MM.1S (cell line): ENCODE results near the gene CHCHD6.

Source experiments
- DNase-seq: peaks from one replicate; pipeline ENCODE4 v3.0.0-alpha.2; 2015
- H2AFZ ChIP-seq: fragments of 300-600 bp; sonication (generic); 2 replicates; pipeline ENCODE4 v1.6.0; 2016; ENCODE audit warnings: antibody characterized with exemption, low read length
- H3F3A ChIP-seq: fragments of 300-600 bp; sonication (generic); 2 replicates; pipeline ENCODE4 v1.6.1; 2016; ENCODE audit warnings: mild to moderate bottlenecking, antibody characterized with exemption, low read length, moderate library complexity, mixed read lengths; ENCODE audit not compliant: insufficient read depth
- H3K27ac ChIP-seq: fragments of 300-600 bp; sonication (generic); 2 replicates; pipeline ENCODE4 v1.5.1; 2016; ENCODE audit warnings: mild to moderate bottlenecking, low read length
- H3K27me3 ChIP-seq: fragments of 300-600 bp; sonication (generic); replicated peaks from 2 replicates; pipeline ENCODE4 v1.6.0; 2016; ENCODE audit warnings: low read length; ENCODE audit not compliant: insufficient read depth
- H3K36me3 ChIP-seq: fragments of 300-600 bp; sonication (generic); replicated peaks from 2 replicates; pipeline ENCODE4 v1.6.1; 2016; ENCODE audit warnings: mild to moderate bottlenecking, low read length, mixed read lengths; ENCODE audit not compliant: insufficient read depth
- H3K4me1 ChIP-seq: fragments of 300-600 bp; sonication (generic); 2 replicates; pipeline ENCODE4 v1.6.1; 2016; ENCODE audit warnings: low read length, mixed read lengths
- H3K4me2 ChIP-seq: fragments of 300-600 bp; sonication (generic); 2 replicates; pipeline ENCODE4 v1.6.0; 2016; ENCODE audit warnings: low read depth, low read length
- H3K4me3 ChIP-seq: fragments of 300-600 bp; sonication (generic); 2 replicates; pipeline ENCODE4 v1.5.1; 2016; ENCODE audit warnings: low read length, mixed read lengths
- H3K79me2 ChIP-seq: fragments of 300-600 bp; sonication (generic); 2 replicates; pipeline ENCODE4 v1.6.1; 2016; ENCODE audit warnings: mixed run types, low read length, mixed read lengths
- H3K9ac ChIP-seq: fragments of 300-600 bp; sonication (generic); 2 replicates; pipeline ENCODE4 v1.6.1; 2016; ENCODE audit warnings: low read length, mixed read lengths
- H3K9me2 ChIP-seq: fragments of 300-600 bp; sonication (generic); replicated peaks from 2 replicates; pipeline ENCODE4 v1.6.1; 2016; ENCODE audit warnings: mild to moderate bottlenecking, low read length, mixed read lengths; ENCODE audit not compliant: insufficient read depth
- H3K9me3 ChIP-seq: fragments of 300-600 bp; sonication (generic); replicated peaks from 2 replicates; pipeline ENCODE4 v1.6.1; 2016; ENCODE audit warnings: mild to moderate bottlenecking, low read length, mixed read lengths; ENCODE audit not compliant: insufficient read depth
- H4K20me1 ChIP-seq: fragments of 300-600 bp; sonication (generic); 2 replicates; pipeline ENCODE4 v1.6.1; 2016; ENCODE audit warnings: mild to moderate bottlenecking, low read length, moderate library complexity, mixed read lengths; ENCODE audit not compliant: insufficient read depth
- CTCF ChIP-seq: fragments of 300-600 bp; sonication (generic); IDR thresholded peaks from 2 replicates; pipeline ENCODE4 v1.5.1; 2016; ENCODE audit warnings: antibody characterized with exemption, low read length, mixed read lengths
- EZH2 ChIP-seq: fragments of 300-600 bp; sonication (generic); optimal IDR thresholded peaks from 2 replicates; pipeline ENCODE3; 2017; ENCODE audit warnings: low read depth, mild to moderate bottlenecking, antibody characterized with exemption, low read length, mixed read lengths
- EZH2phosphoT487 ChIP-seq: fragments of 300-600 bp; sonication (generic); IDR thresholded peaks from 2 replicates; pipeline ENCODE4 v1.6.1; 2018; ENCODE audit warnings: antibody characterized with exemption, low read length

The CHCHD6 gene

GRCh38 chr3:126987596-126987995, 283.6 kb downstream of the CHCHD6 start:
- Histone ChIP-seq H4K20me1 (no peaks in the 10 kb centered on the region), H3K36me3 (no peaks in the 10 kb centered on the region), H3K79me2 (peaks cover 28% of the 10 kb centered on the region), H3K4me1 (no peaks in the 10 kb centered on the region), H3K27ac (no peak overlapping the region), H3K4me3 (no peak overlapping the region), H3K27me3 (no peaks in the 10 kb centered on the region), H3K9ac (no peak overlapping the region), H3K9me2 (no peaks in the 10 kb centered on the region), H2AFZ (no peak overlapping the region), H3K4me2 (no peak overlapping the region), H3K9me3 (no peaks in the 10 kb centered on the region), H3F3A (no peaks in the 10 kb centered on the region)
- no peak for DNase-seq
- no peak for TF ChIP-seq EZH2phosphoT487
- no peak for TF ChIP-seq CTCF
- no peak for TF ChIP-seq EZH2

GRCh38 chr3:126988451-126989021, 284.5 kb downstream of the CHCHD6 start:
- H3K36me3 ChIP-seq, result no peaks in the 10 kb centered on the region
- no peak overlapping the region for H3K27ac ChIP-seq
- no peak overlapping the region for H3K4me3 ChIP-seq
- no peaks in the 10 kb centered on the region for H3K9me3 ChIP-seq
- H3K9ac ChIP-seq, result no peak overlapping the region
- no peaks in the 10 kb centered on the region for H4K20me1 ChIP-seq
- no peak overlapping the region for H2AFZ ChIP-seq
- no peaks in the 10 kb centered on the region for H3K9me2 ChIP-seq
- no peaks in the 10 kb centered on the region for H3K27me3 ChIP-seq
- H3K4me2 ChIP-seq, result no peak overlapping the region
- H3F3A ChIP-seq, result no peaks in the 10 kb centered on the region
- DNase-seq, result no peak
- no peaks in the 10 kb centered on the region for H3K4me1 ChIP-seq
- no peak for TF ChIP-seq EZH2
- TF ChIP-seq CTCF, result no peak
- TF ChIP-seq EZH2phosphoT487, result no peak
- peaks cover 28% of the 10 kb centered on the region for H3K79me2 ChIP-seq

- H3K79me2 ChIP-seq, result peaks cover 19% of the 10 kb centered on the region
- H3K36me3 ChIP-seq, result no peaks in the 10 kb centered on the region
Observed at GRCh38 chr3:126989316-126990023, 285.4 kb downstream of the CHCHD6 start.

More at GRCh38 chr3:126989316-126990023, 285.4 kb downstream of the CHCHD6 start:
- TF ChIP-seq CTCF (no peak), EZH2phosphoT487 (no peak), EZH2 (no peak)
- H3K27ac ChIP-seq, result no peak overlapping the region
- no peak overlapping the region for H3K4me2 ChIP-seq
- H3K4me3 ChIP-seq, result no peak overlapping the region
- no peaks in the 10 kb centered on the region for H3K9me3 ChIP-seq
- H3K27me3 ChIP-seq, result no peaks in the 10 kb centered on the region
- H2AFZ ChIP-seq, result no peak overlapping the region
- no peak for DNase-seq
- H3K9ac ChIP-seq, result no peak overlapping the region
- H4K20me1 ChIP-seq, result no peaks in the 10 kb centered on the region
- no peaks in the 10 kb centered on the region for H3F3A ChIP-seq
- no peaks in the 10 kb centered on the region for H3K9me2 ChIP-seq
- H3K4me1 ChIP-seq, result no peaks in the 10 kb centered on the region
